ENCODE data around the gene BCL2L12. TPM values are rescaled to one million over a fixed set of nuclear protein-coding genes. Genes with fewer than 3 reads are reported as not detected.

The BCL2L12 gene
- total RNA-seq, 1 donor from 2014 or later: 53.3 TPM

DNA sequence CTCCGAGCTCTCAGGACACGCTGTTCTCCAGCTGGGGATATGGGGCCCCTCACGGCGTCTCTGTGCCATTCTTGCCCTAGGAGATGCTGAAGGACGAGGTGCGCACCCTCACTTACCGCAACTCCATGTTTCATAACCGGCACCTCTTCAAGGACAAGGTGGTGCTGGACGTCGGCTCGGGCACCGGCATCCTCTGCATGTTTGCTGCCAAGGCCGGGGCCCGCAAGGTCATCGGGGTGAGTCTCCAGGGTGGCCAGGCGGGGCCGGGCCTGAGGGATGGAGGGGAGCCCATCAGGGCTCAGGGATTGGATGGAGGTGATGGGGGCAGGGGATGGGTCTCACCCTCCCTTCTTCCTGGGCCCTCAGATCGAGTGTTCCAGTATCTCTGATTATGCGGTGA is 16.1 kb downstream of the BCL2L12 start:
- no peak for DNase-seq (ENCODE audit: low read depth)
- no peak overlapping the region for H3K4me3 ChIP-seq (ENCODE audit: low read depth, low read length)
- TF ChIP-seq CTCF (conservative IDR thresholded peaks at IDR 0.05; ENCODE audit: low read depth, low read length): no peak

GRCh38 chr19:49682274-49682673 is 16.5 kb downstream of the BCL2L12 start:
- TF ChIP-seq CTCF (conservative IDR thresholded peaks at IDR 0.05; ENCODE audit: low read depth, low read length): no peak
- no peak overlapping the region for H3K4me3 ChIP-seq (ENCODE audit: low read depth, low read length)
- DNase-seq (ENCODE audit: low read depth): no peak

DNA sequence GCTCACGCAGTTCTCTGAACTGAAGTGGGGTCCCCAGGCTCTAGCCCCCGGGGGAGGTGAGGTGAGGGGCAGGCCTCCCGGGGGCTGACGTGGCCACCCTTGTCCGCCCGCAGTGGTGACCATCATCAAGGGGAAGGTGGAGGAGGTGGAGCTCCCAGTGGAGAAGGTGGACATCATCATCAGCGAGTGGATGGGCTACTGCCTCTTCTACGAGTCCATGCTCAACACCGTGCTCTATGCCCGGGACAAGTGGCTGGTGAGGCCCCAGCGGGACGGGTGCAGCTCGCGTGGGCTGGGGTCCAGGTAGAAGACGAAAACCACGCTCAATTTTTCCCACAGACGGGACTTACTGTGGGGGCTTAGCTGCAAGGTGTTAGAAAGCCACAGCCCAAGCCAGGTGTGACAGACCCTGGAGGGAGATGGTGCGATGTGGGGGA is 18.1 kb downstream of the BCL2L12 start:
- no peak overlapping the region for H3K4me3 ChIP-seq (ENCODE audit: low read depth, low read length)
- no peak for TF ChIP-seq CTCF (conservative IDR thresholded peaks at IDR 0.05; ENCODE audit: low read depth, low read length)

DNA sequence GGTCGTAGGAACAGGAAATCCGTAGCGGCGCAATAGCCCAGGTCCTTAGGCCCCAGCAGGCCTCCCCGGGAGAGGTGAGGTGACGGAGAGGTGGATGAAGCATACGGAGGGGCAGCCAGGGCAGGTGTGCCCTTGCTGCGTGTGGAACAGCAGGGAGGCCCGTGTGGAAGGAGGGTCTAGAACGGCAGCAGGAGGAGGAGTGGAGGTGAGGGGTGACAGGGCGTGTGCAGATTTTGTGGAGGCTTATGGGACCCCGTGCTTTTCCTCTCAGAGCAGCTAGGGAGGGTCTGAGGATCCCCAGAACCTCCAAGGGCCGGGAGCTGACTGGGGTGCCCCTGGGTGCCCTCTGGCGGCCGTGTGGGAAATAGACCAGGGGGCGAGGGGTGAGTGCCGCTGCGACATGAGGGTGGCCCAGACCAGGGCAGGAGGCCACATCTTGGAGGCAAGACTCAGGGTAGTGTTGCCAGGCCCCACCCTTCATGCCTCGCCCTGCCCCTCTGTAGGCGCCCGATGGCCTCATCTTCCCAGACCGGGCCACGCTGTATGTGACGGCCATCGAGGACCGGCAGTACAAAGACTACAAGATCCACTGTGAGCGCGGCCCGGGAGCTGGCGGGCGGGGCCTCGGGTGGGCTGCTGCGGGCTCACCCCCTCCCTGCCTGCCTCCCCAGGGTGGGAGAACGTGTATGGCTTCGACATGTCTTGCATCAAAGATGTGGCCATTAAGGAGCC is 18.7 kb downstream of the BCL2L12 start:
- peak; percentile 50 for TF ChIP-seq CTCF (conservative IDR thresholded peaks at IDR 0.05; ENCODE audit: low read depth, low read length)
- DNase-seq (ENCODE audit: low read depth): no peak

More for the DNA sequence above, 18.1 kb downstream of the BCL2L12 start:
- DNase-seq (ENCODE audit: low read depth): no peak

DNA sequence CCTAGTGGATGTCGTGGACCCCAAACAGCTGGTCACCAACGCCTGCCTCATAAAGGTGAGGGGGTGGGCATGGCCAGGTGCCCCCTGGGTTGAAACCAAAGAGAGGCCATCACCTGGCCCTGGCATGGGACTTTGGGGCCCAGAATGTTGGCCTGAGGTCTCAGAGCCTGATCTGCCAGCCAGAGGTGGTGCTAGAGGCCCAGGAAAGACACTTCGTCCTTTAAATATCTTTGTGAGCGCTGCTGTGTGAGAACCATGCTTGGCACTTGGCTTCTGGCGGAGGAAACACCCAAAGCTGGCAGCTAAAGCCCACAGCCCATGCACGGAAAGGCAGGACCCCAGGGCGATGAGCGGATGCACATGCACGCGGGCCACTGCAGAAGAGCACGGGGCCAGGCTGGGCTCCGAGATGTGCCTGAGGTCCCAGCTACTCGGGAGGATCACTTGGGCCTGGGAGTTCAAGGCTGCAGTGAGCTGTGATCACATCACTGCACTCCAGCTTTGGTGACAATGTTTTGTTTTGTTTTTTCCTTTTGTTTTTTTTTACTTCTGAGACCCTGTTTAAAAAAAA is 19.3 kb downstream of the BCL2L12 start:
- no peak for TF ChIP-seq CTCF (conservative IDR thresholded peaks at IDR 0.05; ENCODE audit: low read depth, low read length)
- H3K4me3 ChIP-seq (ENCODE audit: low read depth, low read length): no peak overlapping the region
- no peak for DNase-seq (ENCODE audit: low read depth)

More for the DNA sequence above, 18.7 kb downstream of the BCL2L12 start:
- H3K4me3 ChIP-seq (ENCODE audit: low read depth, low read length): no peak overlapping the region

GRCh38 chr19:49685845-49686332 is 20.2 kb downstream of the BCL2L12 start:
- no peak overlapping the region for H3K4me3 ChIP-seq (ENCODE audit: low read depth, low read length)

More at GRCh38 chr19:49685845-49686332, 20.2 kb downstream of the BCL2L12 start:
- no peak for DNase-seq (ENCODE audit: low read depth)
- no peak for TF ChIP-seq CTCF (conservative IDR thresholded peaks at IDR 0.05; ENCODE audit: low read depth, low read length)

Data from epithelial cell of proximal tubule (primary cell).